Middle frontal gyrus (tissue), 1 donor: ENCODE data around the gene MAB21L4.

Experiments used
- DNase-seq: peaks from one replicate; pipeline ENCODE4 v3.0.0-alpha.2; 2015; ENCODE audit warnings: low spot score; ENCODE audit errors: extremely low spot score

MAB21L4 gene

GRCh38 chr2:240895656-240896388 is at the start of gene MAB21L4:
Gene MAB21L4, minus strand, starts transcription at chr2:240896156. Its CDS starts 159 bp downstream, at chr2:240895997.
- DNase-seq = no peak

DNA sequence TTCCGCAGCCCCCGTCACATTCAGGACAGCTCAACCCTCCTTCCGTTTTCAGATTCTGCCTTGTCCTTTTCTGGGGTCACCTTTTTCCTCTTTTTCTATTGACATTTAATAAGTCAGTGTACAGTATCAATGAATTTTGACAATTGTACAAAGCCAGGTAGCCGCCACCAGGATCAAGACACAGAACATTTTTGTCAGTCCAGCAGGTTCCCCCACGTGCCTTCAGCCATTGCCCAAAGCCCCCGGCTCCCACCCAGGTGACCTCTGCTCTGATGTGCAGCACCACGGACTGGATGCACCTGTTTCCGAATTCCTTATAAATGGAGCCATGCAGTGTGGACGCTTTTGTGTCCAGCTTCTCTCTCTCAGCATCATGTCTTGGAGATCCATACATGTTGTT is 40.1 kb upstream of the MAB21L4 start:
- no peak for DNase-seq

DNA sequence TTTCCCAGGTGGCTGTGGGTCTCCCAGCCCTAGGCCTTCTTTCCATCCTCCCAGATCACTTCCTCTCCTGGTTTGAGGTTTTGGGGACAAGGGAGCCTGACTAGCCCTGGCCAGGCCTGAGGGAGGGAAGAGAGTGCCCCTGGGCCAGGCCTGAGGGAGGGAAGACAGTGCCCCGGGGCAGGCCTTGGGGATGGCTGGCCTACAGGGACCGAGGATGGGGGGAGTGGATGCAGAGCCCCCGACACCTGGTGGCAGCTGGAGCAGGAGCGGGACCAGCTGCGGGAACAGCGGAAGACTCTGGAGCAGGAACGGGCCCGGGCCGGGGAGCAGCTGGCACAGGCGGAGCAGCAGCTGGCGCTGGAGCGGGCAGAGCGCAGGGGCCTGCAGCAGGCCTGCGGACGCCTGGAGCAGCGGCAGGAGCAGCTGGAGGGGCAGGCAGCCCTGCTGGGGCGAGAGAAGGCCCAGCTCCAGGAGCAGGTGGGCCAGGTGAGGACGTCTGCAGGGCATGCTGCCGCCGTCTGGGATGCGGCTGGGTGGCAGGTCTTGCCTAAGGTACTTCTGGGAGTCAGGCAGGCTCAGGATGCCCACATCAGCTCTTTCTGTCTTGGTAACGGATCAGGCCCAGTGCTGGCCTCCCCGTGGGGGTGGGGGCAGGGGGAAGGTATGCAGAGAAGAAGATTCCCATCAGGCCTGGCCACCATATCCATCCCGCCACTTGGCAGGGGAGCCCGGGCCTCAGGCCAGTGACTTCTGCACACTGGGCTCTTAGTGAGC is 39.3 kb upstream of the MAB21L4 start:
- no peak for DNase-seq

DNA sequence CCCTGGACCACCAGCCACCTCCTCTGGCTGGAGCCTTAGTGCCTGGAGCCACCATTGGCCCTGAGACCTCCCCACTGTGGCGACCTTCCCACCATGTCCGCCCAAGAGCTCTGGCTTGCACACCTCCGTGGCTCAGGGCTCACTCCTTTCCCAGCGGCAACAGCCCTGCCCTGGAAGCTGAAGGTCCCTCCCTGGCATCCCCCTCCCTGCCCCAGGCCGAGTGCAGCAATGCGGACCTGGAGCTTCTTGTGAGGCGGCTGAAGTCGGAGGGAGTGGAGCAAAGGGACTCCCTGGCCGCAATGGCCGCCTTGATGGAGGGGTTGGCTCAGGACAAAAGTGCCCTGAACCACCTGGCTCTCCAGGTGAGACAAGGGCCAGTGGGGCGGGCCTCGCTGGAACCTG is 38.7 kb upstream of the MAB21L4 start:
- no peak for DNase-seq

DNA sequence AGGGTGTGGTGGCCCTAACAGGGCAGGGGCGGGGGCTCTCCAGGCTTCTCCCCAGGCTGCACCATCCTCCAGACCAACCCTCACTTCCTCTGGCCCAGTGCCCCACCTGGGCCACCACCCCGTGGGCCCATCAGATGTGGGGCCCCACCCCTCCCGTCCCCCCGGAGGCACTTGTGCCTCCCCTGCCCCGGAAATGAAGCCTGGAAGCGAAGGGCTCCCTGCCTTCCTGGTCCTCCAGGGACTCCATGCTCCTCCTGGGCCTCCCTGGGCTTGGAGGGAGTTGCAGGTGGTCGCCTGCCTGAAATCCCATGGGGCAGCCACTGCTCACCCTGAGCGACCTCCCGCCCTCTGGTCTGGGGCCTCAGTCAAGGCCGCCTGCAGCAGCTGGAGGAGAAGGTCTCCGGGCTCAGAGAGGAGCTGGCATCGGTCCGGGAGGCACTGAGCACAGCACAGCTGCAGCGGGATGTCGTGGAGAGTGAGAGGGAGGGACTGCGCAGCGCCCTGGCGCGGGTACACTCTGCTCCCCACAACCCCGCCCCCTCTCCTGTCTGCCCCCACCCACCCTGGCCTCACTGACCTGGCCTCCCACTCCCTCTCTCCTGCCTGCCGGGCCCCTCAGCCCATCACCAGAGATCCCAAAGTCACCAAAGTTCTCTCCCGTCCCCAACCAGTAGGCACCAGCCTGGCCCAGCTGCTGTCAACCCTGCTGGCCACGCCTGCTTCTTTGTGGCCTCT is 38.2 kb upstream of the MAB21L4 start:
- DNase-seq = no peak

DNA sequence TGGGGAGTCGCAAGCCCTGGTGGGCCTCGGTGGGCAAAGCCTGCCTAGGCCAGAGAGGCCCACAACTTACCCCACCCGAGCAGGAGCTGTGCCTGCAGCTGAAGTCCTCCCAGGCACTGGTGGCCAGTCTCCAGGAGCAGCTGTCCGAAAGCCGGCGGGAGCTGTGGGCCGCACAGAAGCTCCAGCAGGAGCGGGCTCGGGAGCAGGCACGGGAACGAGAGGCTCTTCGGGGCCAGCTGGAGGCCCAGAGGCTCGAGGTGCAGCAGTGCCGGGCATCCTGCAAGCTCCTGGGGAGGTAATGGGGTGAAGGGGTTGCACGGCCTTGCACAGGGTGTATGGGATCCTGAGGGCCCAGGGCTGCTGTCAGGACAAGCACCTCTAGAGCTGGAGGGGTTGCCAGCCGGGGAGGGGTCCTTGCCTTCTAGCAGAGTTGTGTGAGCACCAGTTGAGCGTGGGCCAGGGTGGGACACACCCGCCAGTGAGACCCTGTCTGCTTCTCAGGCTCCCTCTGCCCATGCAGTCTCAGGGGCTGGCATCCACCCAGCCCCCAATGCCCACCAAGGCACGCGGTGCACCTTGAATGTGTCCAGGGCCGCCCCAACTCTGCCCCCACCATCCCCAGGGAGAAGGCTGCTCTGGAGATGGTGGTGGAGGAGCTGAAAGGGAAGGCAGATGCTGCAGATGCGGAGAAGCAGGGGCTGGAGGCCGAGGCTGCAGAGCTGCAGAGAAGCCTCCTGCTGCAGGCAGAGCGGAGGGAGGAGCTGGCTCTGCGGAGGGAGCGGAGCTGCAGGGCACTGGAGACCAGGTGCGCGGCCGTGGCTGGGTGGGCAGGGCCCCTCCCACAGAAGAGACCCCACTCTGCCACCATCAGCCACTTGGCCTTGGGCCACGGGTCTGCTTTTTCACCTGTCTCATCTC is 37.4 kb upstream of the MAB21L4 start:
- DNase-seq = no peak

DNA sequence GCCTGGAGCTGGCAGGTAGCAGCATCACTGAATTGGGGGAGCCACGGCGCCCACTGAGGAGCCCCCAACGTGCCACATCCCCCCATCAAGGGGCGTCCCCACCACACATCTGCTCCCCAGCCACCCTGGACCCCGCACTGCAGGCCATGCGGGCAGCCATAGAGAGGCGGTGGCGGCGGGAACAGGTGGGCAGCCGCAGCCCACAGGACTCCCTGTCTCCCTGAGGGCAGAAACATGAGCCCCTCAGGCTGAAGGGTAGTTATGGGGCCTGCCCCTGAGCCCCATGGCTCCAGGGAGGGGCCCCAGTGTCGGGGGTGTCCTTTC is 36.7 kb upstream of the MAB21L4 start:
- no peak for DNase-seq

DNA sequence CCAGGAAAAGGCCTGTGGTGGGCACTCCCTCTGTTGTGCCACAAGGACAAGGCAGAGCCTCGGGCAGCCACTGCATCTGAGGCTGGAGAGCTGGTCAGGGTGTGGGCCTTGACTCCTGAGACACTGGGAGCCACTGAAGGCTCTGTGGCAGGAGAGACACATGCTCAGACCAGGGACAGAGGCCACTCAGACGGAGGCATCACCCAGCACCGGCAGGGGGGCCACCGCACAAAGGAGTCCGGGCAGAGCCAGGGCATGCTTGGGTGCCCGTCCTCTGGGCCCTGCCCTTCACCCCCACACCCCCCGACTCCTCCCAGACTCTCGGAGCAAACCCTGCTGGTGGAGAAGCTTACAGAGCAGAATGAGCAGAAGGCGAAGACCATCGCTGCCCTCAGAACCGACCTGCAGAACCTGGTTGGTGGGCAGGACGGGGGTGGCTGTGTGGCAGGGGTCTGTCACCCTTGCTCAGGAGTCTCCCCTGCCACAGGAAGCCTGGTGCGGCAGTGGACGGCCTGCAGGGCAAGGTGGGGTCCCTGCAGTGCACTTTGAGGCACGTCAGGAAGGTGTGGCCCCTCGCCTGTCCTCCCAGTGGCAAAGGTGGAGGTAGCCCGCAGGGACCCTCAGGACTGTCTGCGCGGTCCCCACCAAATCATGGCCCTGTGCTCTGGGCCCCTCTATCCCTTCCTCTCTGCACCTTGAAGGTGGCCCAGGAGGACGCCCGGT is 36.2 kb upstream of the MAB21L4 start:
- no peak for DNase-seq

GRCh38 chr2:240931319-240931949 is 35.5 kb upstream of the MAB21L4 start:
- no peak for DNase-seq

GRCh38 chr2:240930631-240931318 is 34.8 kb upstream of the MAB21L4 start:
- DNase-seq = no peak

DNA sequence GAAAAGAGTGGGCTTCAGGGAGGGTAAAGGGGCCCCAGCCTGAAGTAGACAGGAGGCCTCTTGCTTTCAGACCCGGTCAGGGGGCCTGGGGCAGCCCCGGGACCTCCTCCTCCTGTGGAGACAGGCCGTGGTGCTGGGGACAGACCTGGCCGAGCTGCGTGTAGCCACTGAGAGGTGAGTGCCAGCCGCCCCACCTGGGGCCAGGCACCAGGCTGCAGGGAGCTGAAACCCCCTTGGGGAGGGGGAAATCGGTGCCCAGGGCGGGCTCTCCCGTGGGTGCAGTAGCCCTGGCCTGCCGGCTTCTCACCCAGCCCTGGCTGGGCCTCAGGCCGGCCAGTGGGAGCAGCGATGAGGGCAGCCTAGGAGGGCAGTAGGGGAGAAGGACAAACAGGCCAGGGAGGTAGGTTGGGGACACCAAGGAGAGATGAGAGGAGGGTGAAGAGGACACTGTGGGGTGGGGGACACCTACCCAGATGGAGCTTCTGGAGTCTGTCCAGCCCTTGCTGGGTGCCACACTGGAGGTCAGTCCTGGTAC is 34.2 kb upstream of the MAB21L4 start:
- DNase-seq = no peak

DNA sequence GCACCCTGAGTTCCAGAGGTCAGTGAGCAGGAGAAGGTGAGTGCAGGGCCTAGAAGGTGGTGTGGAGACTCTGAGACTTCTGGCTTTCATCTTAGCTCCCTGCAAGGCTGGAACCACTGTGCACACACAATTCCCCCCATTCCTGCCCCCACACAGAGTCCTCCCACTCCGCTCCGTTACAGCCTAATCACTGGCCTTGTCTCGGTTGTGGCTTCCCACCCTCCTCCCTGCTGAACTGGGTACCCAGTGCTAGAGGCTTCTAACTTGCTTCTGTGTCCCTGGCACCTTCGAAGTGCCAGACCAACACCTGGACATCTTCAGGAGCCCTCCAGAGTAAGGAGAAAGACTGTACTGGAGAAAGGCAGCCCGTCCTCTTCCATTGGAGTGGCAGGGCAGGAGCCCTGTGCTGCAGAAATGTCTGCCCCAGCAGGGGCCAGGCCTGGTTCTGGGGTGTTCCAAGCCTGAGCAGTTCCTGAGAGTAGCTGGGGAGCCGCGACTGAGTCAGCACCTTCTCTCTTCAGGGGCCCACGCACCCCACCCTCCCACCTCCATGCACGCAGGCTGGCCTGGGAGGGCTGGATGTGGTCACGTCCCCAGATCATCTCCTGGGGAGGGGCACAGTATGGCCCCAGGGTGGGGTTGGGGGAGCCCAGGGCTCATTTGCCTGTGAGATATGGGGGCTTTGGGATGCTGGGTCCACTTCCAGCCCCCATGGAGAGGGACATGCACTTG is 33.6 kb upstream of the MAB21L4 start:
- DNase-seq = no peak

DNA sequence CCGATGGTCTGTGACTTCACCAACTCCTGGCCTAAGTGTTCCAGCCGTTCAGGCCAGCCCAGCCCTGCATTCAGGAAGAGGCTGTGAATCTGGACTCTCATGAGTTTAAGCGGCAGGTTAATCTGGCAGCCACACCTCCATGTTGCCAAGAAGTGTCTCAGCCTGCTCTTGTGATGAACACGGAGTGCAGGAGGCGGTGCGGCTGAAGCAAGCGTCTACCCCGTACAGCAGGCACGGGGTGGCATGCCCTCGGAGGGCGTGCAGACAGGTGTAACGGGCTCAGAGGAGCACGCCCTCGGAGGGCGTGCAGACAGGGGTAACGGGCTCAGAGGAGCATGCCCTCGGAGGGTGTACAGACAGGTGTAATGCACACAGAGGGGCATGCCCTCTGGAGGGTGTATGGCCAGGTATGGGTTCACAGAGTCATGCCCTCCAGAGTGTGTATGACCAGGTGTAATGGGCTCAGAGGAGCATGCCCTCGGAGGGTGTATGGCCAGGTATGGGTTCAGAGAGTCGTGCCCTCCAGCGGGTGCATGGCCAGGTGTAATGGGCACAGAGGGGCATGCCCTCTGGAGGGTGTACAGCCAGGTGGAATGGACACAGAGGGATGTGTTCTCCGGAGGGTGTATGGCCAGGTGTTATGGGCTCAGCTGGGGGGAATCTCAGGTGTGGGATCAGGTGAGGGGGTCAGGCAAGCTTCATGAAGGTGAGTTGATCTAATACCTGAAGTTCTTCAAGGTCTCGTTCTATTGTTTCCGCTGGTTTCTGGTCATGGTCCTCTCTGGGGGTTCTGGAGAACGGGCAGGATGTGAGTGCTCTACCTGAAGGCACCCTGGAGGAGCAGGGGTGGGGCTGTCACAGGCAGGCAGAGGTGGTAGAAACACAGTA is 32.8 kb upstream of the MAB21L4 start:
- no peak for DNase-seq

GRCh38 chr2:240927390-240927781 is 31.4 kb upstream of the MAB21L4 start:
- no peak for DNase-seq

GRCh38 chr2:240926516-240927389 is 30.8 kb upstream of the MAB21L4 start:
- DNase-seq = no peak
